IPS-11a (cell line): ENCODE measurements around the gene CHSY3.

Experiments
- H3K4me3 ChIP-seq: one replicate; pipeline ENCODE4 v1.5.1; 2013; ENCODE audit warnings: low read depth, low read length, control low read depth

The CHSY3 gene

GRCh38 chr5:130078661-130079060 lies 174.4 kb downstream of the CHSY3 start:
- no peak overlapping the region for H3K4me3 ChIP-seq

GRCh38 chr5:130090569-130091270 lies 186.5 kb downstream of the CHSY3 start:
- H3K4me3 ChIP-seq: no peak overlapping the region

- no peak overlapping the region for H3K4me3 ChIP-seq
These were observed 188.7 kb downstream of the CHSY3 start for GRCh38 chr5:130092991-130093390.

GRCh38 chr5:130096483-130096882 lies 192.2 kb downstream of the CHSY3 start:
- H3K4me3 ChIP-seq: no peak overlapping the region

- no peak overlapping the region for H3K4me3 ChIP-seq
These were observed 194.7 kb downstream of the CHSY3 start for GRCh38 chr5:130099008-130099407.

GRCh38 chr5:130102375-130102774 lies 198.1 kb downstream of the CHSY3 start:
- H3K4me3 ChIP-seq: no peak overlapping the region

- no peak overlapping the region for H3K4me3 ChIP-seq
These were observed 198.7 kb downstream of the CHSY3 start for GRCh38 chr5:130102960-130103359.

GRCh38 chr5:130104895-130105688 lies 200.8 kb downstream of the CHSY3 start:
- H3K4me3 ChIP-seq: no peak overlapping the region

- no peak overlapping the region for H3K4me3 ChIP-seq
These were observed 202.2 kb downstream of the CHSY3 start for GRCh38 chr5:130106480-130106879.

GRCh38 chr5:130109152-130109551 lies 204.9 kb downstream of the CHSY3 start:
- H3K4me3 ChIP-seq: no peak overlapping the region

- no peak overlapping the region for H3K4me3 ChIP-seq
These were observed 206.1 kb downstream of the CHSY3 start for GRCh38 chr5:130110328-130110727.

GRCh38 chr5:130111746-130112145 lies 207.5 kb downstream of the CHSY3 start:
- H3K4me3 ChIP-seq: no peak overlapping the region

- H3K4me3 ChIP-seq: no peak overlapping the region
These were observed 208.0 kb downstream of the CHSY3 start for GRCh38 chr5:130112246-130112645.

GRCh38 chr5:130115686-130116085 lies 211.4 kb downstream of the CHSY3 start:
- no peak overlapping the region for H3K4me3 ChIP-seq

- no peak overlapping the region for H3K4me3 ChIP-seq
These were observed 212.2 kb downstream of the CHSY3 start for GRCh38 chr5:130116462-130116861.

GRCh38 chr5:130116972-130117371 lies 212.7 kb downstream of the CHSY3 start:
- H3K4me3 ChIP-seq: no peak overlapping the region

GRCh38 chr5:130126746-130127145 lies 222.5 kb downstream of the CHSY3 start:
- no peak overlapping the region for H3K4me3 ChIP-seq

- no peak overlapping the region for H3K4me3 ChIP-seq
These were observed 231.2 kb downstream of the CHSY3 start for GRCh38 chr5:130135506-130135905.

- H3K4me3 ChIP-seq: no peak overlapping the region
These were observed 232.0 kb downstream of the CHSY3 start for GRCh38 chr5:130136300-130136699.

- no peak overlapping the region for H3K4me3 ChIP-seq
These were observed 233.4 kb downstream of the CHSY3 start for GRCh38 chr5:130137681-130138080.

GRCh38 chr5:130138406-130139045 lies 234.3 kb downstream of the CHSY3 start:
- no peak overlapping the region for H3K4me3 ChIP-seq
